Jurkat, Clone E6-1 (cell line): ENCODE results near the gene PTCRA.
"Not testable (repeated sequence)": the region's sequence is repeated elsewhere in the genome, so short reads cannot be mapped to it uniquely, and the experiment has no call there.

ENCODE experiments used
- DNase-seq: peaks from one replicate; pipeline ENCODE4 v3.0.0-alpha.2; 2011; ENCODE audit warnings: low read depth, low spot score
- H3K4me3 ChIP-seq: 2 replicates; pipeline ENCODE4 v1.5.1; 2011; ENCODE audit warnings: mild to moderate bottlenecking, low read length, control low read depth, moderate library complexity

PTCRA gene

GRCh38 chr6:42901538-42901957 is 14.3 kb upstream of the PTCRA start:
- DNase-seq, result peak; percentile 77
- H3K4me3 ChIP-seq, result no peak overlapping the region

GRCh38 chr6:42902429-42903263 is 13.2 kb upstream of the PTCRA start:
- not testable (repeated sequence) for H3K4me3 ChIP-seq, DNase-seq

- no peak for DNase-seq
- H3K4me3 ChIP-seq, result no peak overlapping the region
Observed at GRCh38 chr6:42904467-42904866, 11.4 kb upstream of the PTCRA start.

- no peak overlapping the region for H3K4me3 ChIP-seq
- DNase-seq, result no peak
Observed at GRCh38 chr6:42907336-42907735, 8.5 kb upstream of the PTCRA start.

- DNase-seq, result no peak
Observed at GRCh38 chr6:42909835-42910234, 6.0 kb upstream of the PTCRA start.

GRCh38 chr6:42911171-42912021 is 4.5 kb upstream of the PTCRA start:
- peak overlapping the region; percentile 2; the same call in 1 of the 2 replicates for H3K4me3 ChIP-seq
- peak; percentile 45 for DNase-seq

More at GRCh38 chr6:42909835-42910234, 6.0 kb upstream of the PTCRA start:
- H3K4me3 ChIP-seq, result no peak overlapping the region

- no peak for DNase-seq
- H3K4me3 ChIP-seq, result no peak overlapping the region
Observed at GRCh38 chr6:42914546-42914945, 1.3 kb upstream of the PTCRA start.

GRCh38 chr6:42916288-42916687 is 435 bp downstream of the PTCRA start:
- H3K4me3 ChIP-seq, result peak overlapping the region; percentile 38
- no peak for DNase-seq

- no peak for DNase-seq
- H3K4me3 ChIP-seq, result no peak overlapping the region
Observed at GRCh38 chr6:42921801-42922200, 5.9 kb downstream of the PTCRA start.

- no peak overlapping the region for H3K4me3 ChIP-seq
- DNase-seq, result no peak
Observed at GRCh38 chr6:42923666-42924065, 7.8 kb downstream of the PTCRA start.

- no peak overlapping the region for H3K4me3 ChIP-seq
- no peak for DNase-seq
Observed at GRCh38 chr6:42925248-42925857, 9.5 kb downstream of the PTCRA start.

GRCh38 chr6:42928986-42929820 is 13.3 kb downstream of the PTCRA start, which contains the start of gene CNPY3:
CNPY3 (plus strand) TSS chr6:42929480; CDS start chr6:42929571, 91 bp downstream.
- peak within 1 kb of the TSS; percentile 94 for H3K4me3 ChIP-seq
- DNase-seq, result peak; percentile 100

- peak; percentile 80 for DNase-seq
- peak overlapping the region; percentile 94 for H3K4me3 ChIP-seq
Observed at GRCh38 chr6:42929821-42930360, 14.0 kb downstream of the PTCRA start.

- DNase-seq, result no peak
- no peak overlapping the region for H3K4me3 ChIP-seq
Observed at GRCh38 chr6:42932412-42932811, 16.6 kb downstream of the PTCRA start.

- no peak overlapping the region for H3K4me3 ChIP-seq
- no peak for DNase-seq
Observed at GRCh38 chr6:42933205-42933604, 17.4 kb downstream of the PTCRA start.

GRCh38 chr6:42935322-42935721 is 19.5 kb downstream of the PTCRA start:
- DNase-seq, result no peak
- no peak overlapping the region for H3K4me3 ChIP-seq

GRCh38 chr6:42936398-42936797 is 20.5 kb downstream of the PTCRA start:
- no peak for DNase-seq
- no peak overlapping the region for H3K4me3 ChIP-seq
